Testis (tissue), 5 donors: Measurements from ENCODE around the gene IL20RA. TPM values are rescaled to one million over a fixed set of nuclear protein-coding genes. Genes with fewer than 3 reads are reported as not detected.

ENCODE experiments used
- DNase-seq: peaks from one replicate; pipeline ENCODE4 v3.0.0-alpha.2; 2019
- H3K27ac ChIP-seq, 2 donors: fragments of 200-600 bp; sonication (generic); one replicate each; pipeline ENCODE4 v1.5.1; 2019
- H3K27me3 ChIP-seq: fragments of 200-600 bp; sonication (generic); one replicate; pipeline ENCODE4 v1.5.1; 2019
- H3K36me3 ChIP-seq: fragments of 200-600 bp; sonication (generic); one replicate; pipeline ENCODE4 v1.5.1; 2017; ENCODE audit warnings: low read depth; ENCODE audit errors: missing control alignments
- H3K4me1 ChIP-seq: fragments of 200-600 bp; sonication (generic); one replicate; pipeline ENCODE4 v1.5.1; 2019
- H3K4me3 ChIP-seq, 2 donors: fragments of 200-600 bp; sonication (generic); one replicate each; pipeline ENCODE4 v1.5.1; 2017 to 2019
- H3K9me3 ChIP-seq: fragments of 200-600 bp; sonication (generic); one replicate; pipeline ENCODE4 v1.5.1; 2017
- CTCF ChIP-seq, 3 experiments: fragments of 450-650 bp in 2 of 3; fragments of 200-600 bp in 1 of 3; sonication (generic) in 1 of 3; IDR thresholded peaks; one replicate each; pipeline ENCODE4 v1.5.1; 2016 to 2019; ENCODE audit warnings: antibody characterized with exemption in 3 of 3, mild to moderate bottlenecking in 2 of 3, moderate library complexity in 1 of 3
- POLR2A ChIP-seq: fragments of 450-650 bp; IDR thresholded peaks from one replicate; pipeline ENCODE4 v1.6.1; 2017; ENCODE audit warnings: antibody characterized with exemption, mild to moderate bottlenecking, moderate library complexity
- WGBS, 2 donors: methylation state at CpG; one replicate each; pipeline ENCODE4 v1.1.5; 2018; 5-methylcytosine and 5-hydroxymethylcytosine counted together
- intact Hi-C: fragments of 100-400 bp; cut with DNase I; formaldehyde crosslinking; loops from one replicate; pipeline ENCODE4 v1.15.1; 2023; ENCODE audit warnings: low total_unique reads
- long read RNA-seq, 2 donors: transcript quantifications; one replicate each; lab custom pipeline, GENCODE V29; 2026
- polyA plus RNA-seq: library from polyadenylated mRNA; stranded (reverse); fragments of 350-450 nt; fragmentation: Illumina TruSeq; extraction: RNeasy Lipid Tissue Mini Kit (QIAGEN cat#74804); gene quantifications from one replicate; pipeline ENCODE4 v1.2.3, GENCODE V29; 2014; ENCODE audit warnings: low read depth, low replicate concordance; ENCODE audit not compliant: insufficient read depth
- total RNA-seq, 2 donors: library from RNA; depleted of rRNA; stranded (reverse); fragments of >200 nt; gene quantifications; one replicate each; pipeline ENCODE4 v1.2.3, GENCODE V29; 2016

IL20RA gene
- total RNA-seq (10 to 100 TPM; 16.1 to 16.6 TPM), polyA plus RNA-seq (8.4 TPM)
- long read RNA-seq, donor 1, partial matches to known transcripts, result 0 of 1 reads
- long read RNA-seq, donor 1, other reads (novel, unspliced or antisense), result 0 of 1 reads
- long read RNA-seq, donor 2, partial matches to known transcripts, result 0 of 2 reads
- long read RNA-seq, donor 2, other reads (novel, unspliced or antisense), result 0 of 2 reads

- Histone ChIP-seq H3K36me3 (no peaks in the 10 kb centered on the region), H3K4me3 (peak within 1 kb of the TSS; percentile 91 to 93), H3K27me3 (no peaks in the 10 kb centered on the region), H3K9me3 (no peaks in the 10 kb centered on the region), H3K4me1 (peaks cover 11% of the 10 kb centered on the region), H3K27ac (peak within 1 kb of the TSS; percentile 84 to 86)
- no peak for TF ChIP-seq POLR2A
- 25 to 71% methylated on average over 7 to 45 of the region's 83 CpGs for WGBS, 2 donors
- peak; percentile 53 for DNase-seq
- intact Hi-C loops, result no loop called here
These were observed at the start of gene IL20RA for GRCh38 chr6:137044366-137045221. IL20RA (minus strand) TSS chr6:137044965; CDS start chr6:137044728, 237 bp downstream.

GRCh38 chr6:137093183-137094069 is 48.7 kb upstream of the IL20RA start:
- H3K27ac ChIP-seq, result no peak overlapping the region
- TF ChIP-seq POLR2A (no peak), CTCF (IDR thresholded peaks at IDR 0.05) (no peak)
- H3K36me3 ChIP-seq, result no peaks in the 10 kb centered on the region
- H3K4me3 ChIP-seq, result no peak overlapping the region
- intact Hi-C loops, result loop anchor here (10.0 kb wide), 2 partner anchors 221 to 541 kb away; no protein-coding TSS in a partner anchor
- H3K9me3 ChIP-seq, result no peaks in the 10 kb centered on the region
- H3K27me3 ChIP-seq, result no peaks in the 10 kb centered on the region
- 83 to 84% methylated on average over 6 of the region's 6 CpGs for WGBS, 2 donors
- H3K4me1 ChIP-seq, result no peaks in the 10 kb centered on the region
- DNase-seq, result no peak

- DNase-seq, result no peak
These were observed 47.3 kb upstream of the IL20RA start for GRCh38 chr6:137092018-137092417.

GRCh38 chr6:137089305-137089704 is 44.5 kb upstream of the IL20RA start:
- H3K27ac ChIP-seq, result no peak overlapping the region
- no peaks in the 10 kb centered on the region for H3K36me3 ChIP-seq
- intact Hi-C loops, result no loop called here
- no peak for DNase-seq
- H3K9me3 ChIP-seq, result no peaks in the 10 kb centered on the region
- no peaks in the 10 kb centered on the region for H3K27me3 ChIP-seq
- H3K4me3 ChIP-seq, result no peak overlapping the region
- WGBS, 2 donors, result 54 to 57% methylated on average over 5 of the region's 5 CpGs
- no peak for TF ChIP-seq CTCF (IDR thresholded peaks at IDR 0.05)
- TF ChIP-seq POLR2A, result no peak
- no peaks in the 10 kb centered on the region for H3K4me1 ChIP-seq

More at GRCh38 chr6:137092018-137092417, 47.3 kb upstream of the IL20RA start:
- H3K4me3 ChIP-seq, result no peak overlapping the region
- H3K36me3 ChIP-seq, result no peaks in the 10 kb centered on the region
- intact Hi-C loops, result loop anchor here (10.0 kb wide), 2 partner anchors 223 to 543 kb away; no protein-coding TSS in a partner anchor
- TF ChIP-seq POLR2A (no peak), CTCF (IDR thresholded peaks at IDR 0.05) (no peak)
- WGBS, 2 donors, result 40 to 42% methylated on average over 1 of the region's 1 CpG
- H3K27ac ChIP-seq, result no peak overlapping the region
- H3K4me1 ChIP-seq, result no peaks in the 10 kb centered on the region
- no peaks in the 10 kb centered on the region for H3K9me3 ChIP-seq
- H3K27me3 ChIP-seq, result no peaks in the 10 kb centered on the region
